ENCODE measurements around the gene ZNF425.
"Not testable (repeated sequence)": the region's sequence is repeated elsewhere in the genome, so short reads cannot be mapped to it uniquely, and the experiment has no call there.

ZNF425 gene

DNA sequence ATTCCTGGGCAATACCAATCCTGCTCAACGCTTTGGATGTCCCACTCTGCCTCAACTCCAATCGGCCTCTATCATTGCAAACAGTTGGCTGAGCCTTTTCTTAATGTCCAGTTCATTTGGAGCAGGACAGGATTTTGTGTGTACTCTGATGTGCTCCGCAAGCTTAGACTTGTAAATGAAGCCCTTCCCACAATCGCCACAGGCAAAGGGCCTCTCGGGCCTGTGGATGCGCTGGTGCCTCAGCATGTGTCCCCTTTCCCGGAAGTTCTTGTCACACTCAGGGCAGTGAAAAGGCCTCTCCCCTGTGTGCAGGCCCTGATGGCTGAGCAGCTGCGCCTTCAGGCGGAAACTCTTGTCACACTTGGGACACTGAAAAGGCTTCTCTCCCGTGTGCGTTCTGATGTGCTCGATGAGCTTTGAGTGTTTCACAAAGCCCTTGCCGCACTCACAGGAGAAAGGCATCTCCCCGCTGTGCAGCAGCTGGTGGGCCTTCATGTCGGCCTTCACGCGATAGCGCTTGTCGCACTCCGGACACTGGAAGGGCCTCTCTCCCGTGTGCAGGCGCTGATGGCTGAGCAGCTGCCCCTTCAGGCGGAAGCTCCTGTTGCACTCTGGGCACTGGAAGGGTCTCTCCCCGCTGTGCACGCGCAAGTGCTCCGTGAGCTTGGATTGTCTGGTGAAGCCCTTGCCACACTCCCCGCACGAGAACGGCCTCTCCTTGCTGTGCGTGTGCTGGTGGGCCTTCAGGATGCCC lies 55.6 kb downstream of the ZNF425 start:
- H3K9ac ChIP-seq (ENCODE audit: low read depth, low read length, poor library complexity, severe bottlenecking) = no peak overlapping the region
- H3K4me3 ChIP-seq (ENCODE audit: low read length, poor library complexity, severe bottlenecking) = no peak overlapping the region
- no peaks in the 10 kb centered on the region for H3K9me3 ChIP-seq (ENCODE audit: insufficient read depth, low read depth, low read length)
- H3F3A ChIP-seq (ENCODE audit: low read depth) = no peaks in the 10 kb centered on the region
- no peak overlapping the region for H2AFZ ChIP-seq (ENCODE audit: low read length)
- H3K9me2 ChIP-seq (replicated peaks; ENCODE audit: low read depth, low read length) = no peaks in the 10 kb centered on the region
- no peaks in the 10 kb centered on the region for H3K4me1 ChIP-seq (ENCODE audit: insufficient read depth, low read length, poor library complexity, severe bottlenecking)
- TF ChIP-seq, protein P1, sequence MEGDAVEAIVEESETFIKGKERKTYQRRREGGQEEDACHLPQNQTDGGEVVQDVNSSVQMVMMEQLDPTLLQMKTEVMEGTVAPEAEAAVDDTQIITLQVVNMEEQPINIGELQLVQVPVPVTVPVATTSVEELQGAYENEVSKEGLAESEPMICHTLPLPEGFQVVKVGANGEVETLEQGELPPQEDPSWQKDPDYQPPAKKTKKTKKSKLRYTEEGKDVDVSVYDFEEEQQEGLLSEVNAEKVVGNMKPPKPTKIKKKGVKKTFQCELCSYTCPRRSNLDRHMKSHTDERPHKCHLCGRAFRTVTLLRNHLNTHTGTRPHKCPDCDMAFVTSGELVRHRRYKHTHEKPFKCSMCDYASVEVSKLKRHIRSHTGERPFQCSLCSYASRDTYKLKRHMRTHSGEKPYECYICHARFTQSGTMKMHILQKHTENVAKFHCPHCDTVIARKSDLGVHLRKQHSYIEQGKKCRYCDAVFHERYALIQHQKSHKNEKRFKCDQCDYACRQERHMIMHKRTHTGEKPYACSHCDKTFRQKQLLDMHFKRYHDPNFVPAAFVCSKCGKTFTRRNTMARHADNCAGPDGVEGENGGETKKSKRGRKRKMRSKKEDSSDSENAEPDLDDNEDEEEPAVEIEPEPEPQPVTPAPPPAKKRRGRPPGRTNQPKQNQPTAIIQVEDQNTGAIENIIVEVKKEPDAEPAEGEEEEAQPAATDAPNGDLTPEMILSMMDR (conservative IDR thresholded peaks at IDR 0.05; ENCODE audit: low read length) = no peak
- no peak for TF ChIP-seq EZH2phosphoT487 (IDR thresholded peaks at IDR 0.05; ENCODE audit: borderline replicate concordance)
- no peaks in the 10 kb centered on the region for H3K79me2 ChIP-seq (ENCODE audit: insufficient read depth, low read length)
- no peaks in the 10 kb centered on the region for H3K27me3 ChIP-seq (ENCODE audit: insufficient read depth, low read length, poor library complexity, severe bottlenecking)
- H3K36me3 ChIP-seq (ENCODE audit: insufficient read depth, low read length) = peaks cover 12% of the 10 kb centered on the region; the same call in 1 of the 2 replicates
- H3K4me2 ChIP-seq (ENCODE audit: low read depth, low read length, poor library complexity, severe bottlenecking) = no peak overlapping the region
- no peaks in the 10 kb centered on the region for H4K20me1 ChIP-seq (ENCODE audit: insufficient read depth, low read length, poor library complexity, severe bottlenecking)

DNA sequence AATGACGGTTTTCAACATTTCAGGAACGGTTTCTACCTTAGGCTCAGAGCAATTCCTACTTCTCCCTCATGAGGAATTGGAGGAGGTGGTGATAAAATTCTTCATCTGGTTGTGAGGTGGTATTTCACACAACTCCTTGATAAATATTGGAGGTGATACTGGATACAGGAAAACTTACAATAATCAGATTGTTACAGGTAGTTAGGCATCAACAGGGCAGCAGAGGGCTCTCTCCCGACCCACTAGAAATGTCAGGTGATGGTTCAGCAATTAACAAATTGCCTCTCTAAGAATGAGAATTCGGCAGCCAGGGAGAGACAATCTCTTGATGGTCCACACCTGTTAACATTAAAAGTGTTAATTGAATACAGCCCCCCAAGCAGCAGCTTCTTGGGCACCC lies 58.3 kb downstream of the ZNF425 start:
- TF ChIP-seq EZH2phosphoT487 (IDR thresholded peaks at IDR 0.05; ENCODE audit: borderline replicate concordance) = no peak
- TF ChIP-seq, protein P1 (conservative IDR thresholded peaks at IDR 0.05; ENCODE audit: low read length) = peak; percentile 44
- no peak overlapping the region for H3K9ac ChIP-seq (ENCODE audit: low read depth, low read length, poor library complexity, severe bottlenecking)
- no peaks in the 10 kb centered on the region for H3K9me3 ChIP-seq (ENCODE audit: insufficient read depth, low read depth, low read length)
- no peaks in the 10 kb centered on the region for H4K20me1 ChIP-seq (ENCODE audit: insufficient read depth, low read length, poor library complexity, severe bottlenecking)
- no peaks in the 10 kb centered on the region; the same call in 1 of the 2 replicates for H3F3A ChIP-seq (ENCODE audit: low read depth)
- peaks cover 12% of the 10 kb centered on the region; the same call in 1 of the 2 replicates for H3K36me3 ChIP-seq (ENCODE audit: insufficient read depth, low read length)
- H3K4me3 ChIP-seq (ENCODE audit: low read length, poor library complexity, severe bottlenecking) = no peak overlapping the region
- 0 out of 2 replicates have a peak, but pooled peaks cover 5% of the 10 kb centered on the region for H3K79me2 ChIP-seq (ENCODE audit: insufficient read depth, low read length)
- no peaks in the 10 kb centered on the region for H3K9me2 ChIP-seq (replicated peaks; ENCODE audit: low read depth, low read length)
- no peak overlapping the region for H2AFZ ChIP-seq (ENCODE audit: low read length)
- no peaks in the 10 kb centered on the region for H3K4me1 ChIP-seq (ENCODE audit: insufficient read depth, low read length, poor library complexity, severe bottlenecking)
- H3K27me3 ChIP-seq (ENCODE audit: insufficient read depth, low read length, poor library complexity, severe bottlenecking) = no peaks in the 10 kb centered on the region
- no peak overlapping the region for H3K4me2 ChIP-seq (ENCODE audit: low read depth, low read length, poor library complexity, severe bottlenecking)

DNA sequence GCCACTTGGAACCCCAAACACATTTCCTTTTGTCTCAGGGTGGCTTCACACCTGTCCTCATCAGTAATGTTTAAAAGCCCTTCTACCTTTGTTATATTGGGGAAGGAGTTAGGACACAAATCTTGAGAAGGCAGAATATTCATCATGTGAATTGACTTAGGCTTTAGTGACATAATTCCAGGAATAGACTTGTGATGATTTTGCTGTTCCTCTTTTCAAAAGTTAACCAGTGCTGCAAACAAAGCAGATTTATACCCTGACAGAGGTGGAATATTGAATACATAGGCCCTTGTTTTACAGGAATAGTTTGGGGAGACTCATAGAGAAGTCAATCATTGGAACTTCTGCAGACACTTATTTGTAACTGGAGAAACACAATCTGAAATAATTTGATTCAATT lies 62.6 kb downstream of the ZNF425 start:
- Histone ChIP-seq H3K9me3 (ENCODE audit: insufficient read depth, low read depth, low read length) (no peaks in the 10 kb centered on the region), H3K36me3 (ENCODE audit: insufficient read depth, low read length) (no peaks in the 10 kb centered on the region), H3K4me1 (ENCODE audit: insufficient read depth, low read length, poor library complexity, severe bottlenecking) (no peaks in the 10 kb centered on the region), H3K9ac (ENCODE audit: low read depth, low read length, poor library complexity, severe bottlenecking) (no peak overlapping the region), H3K4me3 (ENCODE audit: low read length, poor library complexity, severe bottlenecking) (no peak overlapping the region), H4K20me1 (ENCODE audit: insufficient read depth, low read length, poor library complexity, severe bottlenecking) (no peaks in the 10 kb centered on the region), H3K79me2 (ENCODE audit: insufficient read depth, low read length) (0 out of 2 replicates have a peak, but pooled peaks cover 5% of the 10 kb centered on the region), H3K27me3 (ENCODE audit: insufficient read depth, low read length, poor library complexity, severe bottlenecking) (no peaks in the 10 kb centered on the region), H3K9me2 (replicated peaks; ENCODE audit: low read depth, low read length) (no peaks in the 10 kb centered on the region), H3K4me2 (ENCODE audit: low read depth, low read length, poor library complexity, severe bottlenecking) (no peak overlapping the region), H3F3A (ENCODE audit: low read depth) (no peaks in the 10 kb centered on the region; the same call in 1 of the 2 replicates), H2AFZ (ENCODE audit: low read length) (no peak overlapping the region)
- no peak for TF ChIP-seq EZH2phosphoT487 (IDR thresholded peaks at IDR 0.05; ENCODE audit: borderline replicate concordance)
- TF ChIP-seq, protein P1 (conservative IDR thresholded peaks at IDR 0.05; ENCODE audit: low read length) = no peak

- not testable (repeated sequence) for H3K4me2 ChIP-seq (ENCODE audit: low read depth, low read length, poor library complexity, severe bottlenecking); H3K27me3 ChIP-seq (ENCODE audit: insufficient read depth, low read length, poor library complexity, severe bottlenecking); H3K4me3 ChIP-seq (ENCODE audit: low read length, poor library complexity, severe bottlenecking); H3K79me2 ChIP-seq (ENCODE audit: insufficient read depth, low read length); H3K9me2 ChIP-seq (replicated peaks; ENCODE audit: low read depth, low read length); H3K4me1 ChIP-seq (ENCODE audit: insufficient read depth, low read length, poor library complexity, severe bottlenecking); H3K9ac ChIP-seq (ENCODE audit: low read depth, low read length, poor library complexity, severe bottlenecking); H4K20me1 ChIP-seq (ENCODE audit: insufficient read depth, low read length, poor library complexity, severe bottlenecking); H3K9me3 ChIP-seq (ENCODE audit: insufficient read depth, low read depth, low read length); H2AFZ ChIP-seq (ENCODE audit: low read length); H3K36me3 ChIP-seq (ENCODE audit: insufficient read depth, low read length); H3F3A ChIP-seq (ENCODE audit: low read depth)
Measured at GRCh38 chr7:149062217-149062899, 63.8 kb downstream of the ZNF425 start.
